Breast epithelium (tissue), 4 donors: ENCODE measurements around the gene GALNT1. TPM values are rescaled to one million over a fixed set of nuclear protein-coding genes. Genes with fewer than 3 reads are reported as not detected.
"Not testable (repeated sequence)": the region's sequence is repeated elsewhere in the genome, so short reads cannot be mapped to it uniquely, and the experiment has no call there.

ENCODE experiments used
- DNase-seq, 2 donors: peaks; one replicate each; pipeline ENCODE4 v3.0.0-alpha.2; 2019; ENCODE audit warnings: low spot score in 2 of 2
- H3K27ac ChIP-seq, 2 donors: fragments of 200-600 bp; sonication (generic) in 1 of 2; one replicate each; pipeline ENCODE4 v1.5.1; 2016 to 2019; ENCODE audit warnings: mild to moderate bottlenecking in 1 of 2
- H3K27me3 ChIP-seq, 2 donors: fragments of 200-600 bp; sonication (generic) in 1 of 2; one replicate each; pipeline versions ENCODE4 v1.5.1 to v1.6.0; 2017 to 2019; ENCODE audit warnings: control low read depth in 1 of 2, mild to moderate bottlenecking in 1 of 2
- H3K36me3 ChIP-seq: fragments of 200-600 bp; one replicate; pipeline ENCODE4 v1.5.1; 2019
- H3K4me1 ChIP-seq, 2 donors: fragments of 200-600 bp; sonication (generic); one replicate each; pipeline ENCODE4 v1.5.1; 2016 to 2019; ENCODE audit warnings: control low read depth in 1 of 2
- H3K4me3 ChIP-seq, 3 donors: fragments of 200-600 bp; sonication (generic); 1 replicate in 2 of 3; 2 replicates in 1 of 3; pipeline ENCODE4 v1.5.1; 2016 to 2019; ENCODE audit warnings: mild to moderate bottlenecking in 3 of 3, moderate library complexity in 2 of 3
- H3K9me3 ChIP-seq, 2 donors: fragments of 200-600 bp; sonication (generic) in 1 of 2; one replicate each; pipeline ENCODE4 v1.5.1; 2016 to 2019; ENCODE audit warnings: control low read depth in 1 of 2
- CTCF ChIP-seq, 3 donors: fragments of 450-650 bp; IDR thresholded peaks; one replicate each; pipeline ENCODE4 v1.5.1; 2016 to 2017; ENCODE audit warnings: antibody characterized with exemption in 3 of 3, mild to moderate bottlenecking in 3 of 3, moderate library complexity in 3 of 3
- POLR2A ChIP-seq: fragments of 450-650 bp; IDR thresholded peaks from one replicate; pipeline ENCODE4 v1.6.1; 2016; ENCODE audit warnings: antibody characterized with exemption, mild to moderate bottlenecking, moderate library complexity
- POLR2AphosphoS5 ChIP-seq, 3 donors: sonication (generic); formaldehyde crosslinking; IDR thresholded peaks; one replicate each; pipeline ENCODE4 v1.6.1; 2017; ENCODE audit warnings: antibody characterized with exemption in 3 of 3
- intact Hi-C: fragments of 100-400 bp; cut with DNase I; formaldehyde crosslinking; loops from one replicate; pipeline ENCODE4 v1.15.1; 2023; ENCODE audit warnings: low total_unique reads
- total RNA-seq, 3 donors: library from RNA; depleted of rRNA; stranded (reverse); fragments of >200 nt; gene quantifications; one replicate each; pipeline ENCODE4 v1.1.0, GENCODE V29; 2016

Gene GALNT1
- total RNA-seq, 3 donors from 2014 or later = 34.9 to 60.9 (median 46.5) TPM

GRCh38 chr18:35549564-35549963 is 32.0 kb upstream of the GALNT1 start:
- Histone ChIP-seq H3K36me3 (no peaks in the 10 kb centered on the region), H3K27ac (no peak overlapping the region), H3K4me1 (no peaks in the 10 kb centered on the region), H3K9me3 (no peaks in the 10 kb centered on the region), H3K27me3 (no peaks in the 10 kb centered on the region), H3K4me3 (no peak overlapping the region)
- intact Hi-C loops = no loop called here
- TF ChIP-seq POLR2A = no peak
- no peak for TF ChIP-seq POLR2AphosphoS5 (IDR thresholded peaks at IDR 0.05)
- TF ChIP-seq CTCF (IDR thresholded peaks at IDR 0.05) = no peak
- DNase-seq = no peak

- H3K36me3 ChIP-seq = no peaks in the 10 kb centered on the region
- no peak for DNase-seq
- H3K9me3 ChIP-seq = no peaks in the 10 kb centered on the region
- no peaks in the 10 kb centered on the region for H3K4me1 ChIP-seq
- no peaks in the 10 kb centered on the region for H3K27me3 ChIP-seq
- H3K4me3 ChIP-seq = no peak overlapping the region
- intact Hi-C loops = loop anchor here (2.0 kb wide), 1 partner anchor 66 kb away; no protein-coding TSS in a partner anchor
- no peak for TF ChIP-seq POLR2A
- TF ChIP-seq CTCF (IDR thresholded peaks at IDR 0.05) = no peak
- no peak overlapping the region for H3K27ac ChIP-seq
These were observed 28.2 kb upstream of the GALNT1 start for GRCh38 chr18:35553300-35553699.

- DNase-seq, H3K4me1 ChIP-seq, intact Hi-C loops, H3K9me3 ChIP-seq, H3K36me3 ChIP-seq, H3K4me3 ChIP-seq, H3K27ac ChIP-seq, H3K27me3 ChIP-seq: not testable (repeated sequence)
These were observed 26.0 kb upstream of the GALNT1 start for GRCh38 chr18:35555538-35555937.

GRCh38 chr18:35559867-35560266 is 21.7 kb upstream of the GALNT1 start:
- Histone ChIP-seq H3K27me3 (no peaks in the 10 kb centered on the region), H3K4me1 (no peaks in the 10 kb centered on the region), H3K4me3 (no peak overlapping the region), H3K9me3 (no peaks in the 10 kb centered on the region), H3K27ac (no peak overlapping the region), H3K36me3 (no peaks in the 10 kb centered on the region)
- intact Hi-C loops = no loop called here
- no peak for TF ChIP-seq POLR2AphosphoS5 (IDR thresholded peaks at IDR 0.05)
- no peak for TF ChIP-seq CTCF (IDR thresholded peaks at IDR 0.05)
- no peak for TF ChIP-seq POLR2A
- DNase-seq = no peak

GRCh38 chr18:35564795-35565453 is 16.6 kb upstream of the GALNT1 start:
- intact Hi-C loops = no loop called here
- no peak for DNase-seq
- Histone ChIP-seq H3K36me3 (no peaks in the 10 kb centered on the region), H3K27ac (no peak overlapping the region), H3K27me3 (no peaks in the 10 kb centered on the region), H3K4me3 (no peak overlapping the region), H3K9me3 (no peaks in the 10 kb centered on the region), H3K4me1 (no peaks in the 10 kb centered on the region)
- TF ChIP-seq POLR2A = no peak
- no peak for TF ChIP-seq POLR2AphosphoS5 (IDR thresholded peaks at IDR 0.05)
- no peak for TF ChIP-seq CTCF (IDR thresholded peaks at IDR 0.05)

GRCh38 chr18:35566019-35566418 is 15.5 kb upstream of the GALNT1 start:
- Histone ChIP-seq H3K4me1 (no peaks in the 10 kb centered on the region), H3K9me3 (no peaks in the 10 kb centered on the region), H3K27ac (no peak overlapping the region), H3K4me3 (no peak overlapping the region), H3K36me3 (no peaks in the 10 kb centered on the region), H3K27me3 (no peaks in the 10 kb centered on the region)
- TF ChIP-seq CTCF (IDR thresholded peaks at IDR 0.05) (no peak), POLR2AphosphoS5 (IDR thresholded peaks at IDR 0.05) (no peak), POLR2A (no peak)
- intact Hi-C loops = no loop called here
- DNase-seq = no peak
